HG03097 (cell line): Measurements from ENCODE around the gene SSB.
"Not testable (repeated sequence)": the region's sequence is repeated elsewhere in the genome, so short reads cannot be mapped to it uniquely, and the experiment has no call there.

ENCODE experiments used
- ATAC-seq: cut with Tn5 transposase; IDR thresholded peaks from one replicate; pipeline ENCODE4 v1.9.1; 2021; ENCODE audit not compliant: unreplicated experiment, low FRiP score

SSB gene

DNA sequence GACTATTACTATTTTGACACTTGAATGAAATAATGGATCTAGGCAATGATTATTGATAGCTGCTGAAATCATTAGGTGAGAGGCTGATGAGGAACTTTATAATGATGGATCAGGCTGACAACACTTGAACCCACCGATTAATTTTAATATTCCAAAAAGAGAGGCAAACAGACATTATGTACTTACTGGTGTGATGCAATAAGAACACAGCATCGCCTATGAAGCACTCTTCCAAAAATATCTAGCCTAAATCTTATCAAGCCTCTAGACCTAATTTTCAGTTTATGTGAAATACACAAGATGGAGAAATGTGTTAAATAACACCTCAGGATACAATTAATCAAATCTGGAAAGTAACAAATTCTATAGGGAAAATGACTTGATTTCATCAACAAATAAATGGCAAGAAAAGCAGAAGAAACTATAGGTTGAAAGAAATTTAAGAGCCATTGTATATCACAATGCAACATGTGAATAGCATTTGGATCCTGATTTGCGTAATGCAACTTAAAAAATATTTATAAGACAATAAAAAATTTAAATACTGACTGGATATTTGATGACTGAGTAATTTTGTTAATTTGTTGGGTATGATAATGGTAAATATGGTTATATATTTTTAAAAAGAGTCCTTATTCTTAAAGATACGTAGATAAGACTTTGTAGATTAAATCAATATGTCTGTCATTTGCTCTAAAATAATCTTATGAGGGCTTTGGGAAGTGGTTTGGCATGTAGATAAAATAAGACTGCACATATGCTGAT is 17.2 kb upstream of the SSB start:
- ATAC-seq = no peak

DNA sequence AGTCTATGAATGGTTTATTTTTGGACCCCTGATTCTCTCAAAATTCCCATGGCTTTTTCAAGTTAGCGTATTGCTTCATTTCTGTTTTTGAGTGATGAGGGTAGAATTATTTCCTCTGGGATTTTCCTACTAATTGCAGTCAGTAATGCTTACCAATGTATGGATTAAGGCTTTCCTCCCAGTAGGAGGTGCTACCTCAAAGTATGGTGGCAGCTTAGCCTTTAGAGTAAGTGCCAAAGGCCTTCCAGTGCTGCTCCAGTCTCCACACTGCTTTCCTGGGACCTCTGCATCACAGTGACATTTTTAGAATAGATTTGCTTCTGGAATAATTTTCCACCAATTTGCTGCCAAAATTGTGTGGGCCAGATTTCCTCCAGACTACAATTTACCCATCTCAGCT is 16.2 kb upstream of the SSB start:
- no peak for ATAC-seq

DNA sequence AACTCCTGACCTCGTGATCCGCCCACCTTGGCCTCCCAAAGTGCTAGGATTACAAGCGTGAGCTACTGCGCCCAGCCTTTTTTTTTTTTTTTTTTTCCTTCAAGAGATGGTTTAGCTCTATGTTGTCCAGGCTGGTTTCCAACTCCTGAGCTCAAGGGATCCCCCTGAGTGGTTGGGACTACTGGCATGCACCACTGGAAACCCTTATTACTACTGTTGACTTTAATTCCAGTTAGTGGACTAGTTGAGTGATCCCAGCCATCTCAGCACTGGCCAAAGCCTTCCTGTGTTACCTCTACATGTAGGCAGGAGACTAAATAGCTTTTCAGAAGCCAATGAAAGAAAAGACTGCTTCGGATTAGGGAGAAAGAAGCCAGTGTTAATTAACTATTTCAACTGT is 8.1 kb upstream of the SSB start:
- ATAC-seq = no peak

DNA sequence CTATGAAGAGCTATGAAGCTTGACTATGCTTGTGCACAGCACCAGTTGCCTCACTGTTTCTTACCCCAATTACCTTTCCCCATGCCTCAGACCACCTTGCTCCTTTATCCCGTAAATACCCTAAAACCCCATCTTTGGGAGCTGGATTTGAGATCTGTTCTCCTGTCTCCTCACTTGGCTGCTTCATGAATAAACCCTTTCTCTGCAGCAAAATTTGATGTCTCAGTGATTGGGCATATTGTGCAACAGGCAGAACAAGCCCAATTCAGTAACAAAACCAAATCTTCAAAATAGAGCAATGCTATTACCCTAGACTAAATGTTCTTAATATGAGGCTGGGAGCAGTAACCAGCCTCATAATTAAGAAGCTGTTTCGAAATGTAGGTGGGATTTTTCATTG is 3.5 kb upstream of the SSB start:
- no peak for ATAC-seq

DNA sequence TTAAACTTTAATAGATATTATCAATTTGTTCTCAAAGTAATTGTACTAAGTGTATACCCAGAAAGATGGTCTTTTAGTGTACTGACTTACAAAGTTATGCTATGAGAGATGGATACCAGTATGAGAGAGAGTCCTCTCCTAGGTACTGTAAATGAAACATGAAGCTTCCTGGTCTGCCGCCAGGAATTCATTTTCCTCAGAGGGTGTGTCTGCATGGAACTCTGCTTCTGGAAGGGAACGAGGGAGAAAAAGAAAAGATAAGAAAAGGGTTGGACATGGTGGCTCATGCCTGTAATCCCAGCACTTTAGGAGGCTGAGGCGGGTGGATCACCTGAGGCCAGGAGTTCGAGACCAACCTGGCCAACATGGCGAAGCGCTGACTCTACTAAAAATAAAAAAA is 2.2 kb upstream of the SSB start:
- ATAC-seq = no peak

DNA sequence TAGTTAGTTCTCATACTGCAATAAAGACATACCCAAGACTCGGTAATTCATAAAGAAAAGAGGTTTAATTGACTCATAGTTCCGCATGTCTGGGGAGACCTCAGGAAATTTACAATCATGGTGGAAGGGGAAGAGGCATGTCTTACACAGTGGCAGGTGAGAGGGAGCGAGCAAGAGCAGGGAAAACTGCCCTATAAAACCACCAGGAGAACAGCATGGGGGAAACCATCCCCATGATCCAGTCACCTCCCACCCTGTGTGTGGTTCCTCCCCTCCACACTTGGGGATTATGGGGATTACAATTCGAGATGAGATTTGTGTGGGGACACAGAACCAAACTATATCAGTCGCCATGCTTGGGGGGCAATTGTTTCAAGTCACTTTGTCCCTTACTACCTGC is 1.1 kb upstream of the SSB start:
- ATAC-seq = no peak

DNA sequence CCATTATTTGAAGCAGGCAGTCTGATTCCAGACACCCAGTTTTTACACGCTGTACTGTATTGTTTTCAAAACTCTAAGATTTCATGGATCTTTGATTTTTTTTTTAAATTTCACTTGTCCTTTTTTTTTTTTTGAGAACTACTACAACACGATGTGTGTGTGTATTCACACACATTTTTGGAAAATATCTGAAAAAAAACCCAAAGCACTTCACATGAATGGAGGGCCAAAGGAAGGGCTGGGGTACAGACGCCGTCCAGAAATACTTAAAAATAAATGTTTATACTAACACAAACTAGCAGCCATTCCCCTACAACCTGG is 314 bp upstream of the SSB start:
- ATAC-seq = no peak

DNA sequence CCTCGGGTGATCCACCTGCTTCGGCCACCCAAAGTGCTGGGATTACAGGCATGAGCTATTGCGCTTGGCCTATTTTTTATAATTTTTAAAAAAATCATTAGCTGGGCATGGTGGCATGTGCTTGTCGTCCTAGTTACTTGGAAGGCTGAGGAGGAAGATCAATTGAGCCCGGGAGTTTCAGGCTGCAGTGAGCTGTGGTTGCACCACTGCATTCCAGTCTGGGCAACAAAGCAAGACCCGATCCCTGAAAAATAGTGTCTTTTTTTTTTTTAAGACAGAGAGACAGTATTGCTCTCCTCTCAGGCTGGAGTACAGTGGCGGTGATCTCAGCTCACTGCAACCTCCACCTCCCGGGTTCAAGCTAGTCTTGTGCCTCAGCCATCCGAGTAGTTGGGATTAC is 4.8 kb downstream of the SSB start:
- no peak for ATAC-seq

DNA sequence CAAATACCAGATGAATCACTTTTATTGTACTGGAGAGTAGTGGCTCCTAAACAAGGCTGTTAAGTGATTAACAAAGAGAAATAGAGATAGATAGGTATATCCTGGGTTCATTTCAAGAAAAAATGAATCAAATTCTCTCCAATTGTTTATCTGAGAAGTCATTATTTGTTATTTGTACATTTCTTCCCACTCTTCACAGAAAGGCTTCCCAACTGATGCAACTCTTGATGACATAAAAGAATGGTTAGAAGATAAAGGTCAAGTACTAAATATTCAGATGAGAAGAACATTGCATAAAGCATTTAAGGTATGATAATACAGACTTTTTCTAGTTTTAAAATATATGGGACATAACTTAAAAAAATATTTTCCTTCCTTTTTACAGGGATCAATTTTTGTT is 7.9 kb downstream of the SSB start:
- no peak for ATAC-seq

DNA sequence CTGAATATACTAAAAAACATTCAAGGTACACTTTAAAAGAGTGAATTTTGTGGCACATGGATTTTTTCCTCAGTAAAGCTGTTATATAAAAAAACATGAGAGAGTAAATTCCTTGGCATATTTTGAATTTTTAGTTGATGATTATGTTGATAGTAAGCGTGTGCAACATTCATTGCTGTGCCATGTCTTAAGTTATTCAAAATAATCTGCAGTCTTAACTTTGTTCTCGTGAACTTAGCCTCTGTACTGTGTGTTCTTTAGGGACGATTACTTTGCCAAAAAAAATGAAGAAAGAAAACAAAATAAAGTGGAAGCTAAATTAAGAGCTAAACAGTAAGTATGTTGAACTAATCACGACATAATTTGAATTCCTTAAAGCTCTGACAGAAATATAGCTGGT is 9.6 kb downstream of the SSB start:
- ATAC-seq = no peak

DNA sequence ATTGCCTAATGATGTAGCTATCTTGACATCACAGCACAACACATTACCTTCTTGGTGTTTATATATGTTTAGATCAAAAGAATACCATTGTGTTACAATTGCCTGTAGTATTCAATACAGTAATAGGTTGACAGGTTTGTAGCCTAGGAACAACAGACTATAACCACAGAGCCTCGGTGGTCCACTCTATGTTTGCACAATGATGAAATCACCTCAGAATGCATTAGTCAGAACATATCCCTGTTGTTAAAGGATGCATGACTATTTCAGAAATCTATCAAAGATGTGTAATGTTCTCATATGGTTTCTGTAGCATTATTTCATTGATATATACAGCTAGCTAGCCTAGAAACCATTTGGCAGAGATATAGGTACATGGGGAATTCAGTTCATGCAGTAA is 17.2 kb downstream of the SSB start:
- ATAC-seq = no peak

DNA sequence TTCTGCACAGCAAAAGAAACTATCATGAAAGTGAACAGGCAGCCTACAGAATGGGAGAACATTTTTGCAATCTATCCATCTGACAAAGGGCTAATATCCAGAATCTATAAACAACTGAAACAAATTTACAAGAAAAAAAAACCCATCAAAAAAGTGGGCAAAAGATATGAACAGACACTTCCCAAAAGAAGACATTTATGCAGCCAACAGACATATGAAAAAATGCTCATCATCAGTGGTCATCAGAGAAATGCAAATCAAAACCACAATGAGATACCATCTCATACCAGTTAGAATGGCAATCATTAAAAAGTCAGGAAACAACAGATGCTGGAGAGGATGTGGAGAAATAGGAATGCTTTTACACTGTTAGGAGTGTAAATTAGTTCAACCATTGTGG is 18.3 kb downstream of the SSB start:
- not testable (repeated sequence) for ATAC-seq

DNA sequence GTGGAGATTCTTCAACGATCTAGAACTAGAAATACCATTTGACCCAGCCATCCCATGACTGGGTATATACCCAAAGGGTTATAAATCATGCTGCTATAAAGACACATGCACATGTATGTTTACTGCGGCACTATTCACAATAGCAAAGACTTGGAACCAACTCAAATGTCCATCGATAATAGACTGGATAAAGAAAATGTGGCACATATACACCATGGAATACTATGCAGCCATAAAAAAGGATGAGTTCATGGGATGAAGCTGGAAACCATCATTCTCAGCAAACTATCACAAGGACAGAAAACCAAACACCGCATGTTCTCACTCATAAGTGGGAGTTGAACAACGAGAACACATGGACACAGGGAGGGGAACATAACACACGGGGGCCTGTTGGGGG is 18.7 kb downstream of the SSB start:
- not testable (repeated sequence) for ATAC-seq

DNA sequence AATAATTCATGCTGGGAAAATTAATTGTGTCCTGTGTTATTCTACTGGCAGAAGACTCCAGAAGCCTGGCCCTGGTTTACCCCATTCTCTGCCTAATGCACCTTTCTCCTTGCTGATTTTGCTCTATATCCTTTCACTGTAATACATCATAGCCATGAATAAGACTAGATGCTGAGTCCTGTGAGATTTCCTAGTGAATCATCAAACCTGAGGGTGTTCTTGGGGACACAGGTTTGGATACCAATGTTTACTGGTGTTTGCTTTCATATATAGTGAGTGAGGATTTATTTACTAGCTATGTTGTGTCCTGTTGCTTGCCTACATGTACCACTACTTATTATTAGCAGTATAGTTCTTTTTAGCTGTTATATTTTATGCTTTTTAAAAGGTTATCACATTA is 19.6 kb downstream of the SSB start:
- no peak for ATAC-seq

DNA sequence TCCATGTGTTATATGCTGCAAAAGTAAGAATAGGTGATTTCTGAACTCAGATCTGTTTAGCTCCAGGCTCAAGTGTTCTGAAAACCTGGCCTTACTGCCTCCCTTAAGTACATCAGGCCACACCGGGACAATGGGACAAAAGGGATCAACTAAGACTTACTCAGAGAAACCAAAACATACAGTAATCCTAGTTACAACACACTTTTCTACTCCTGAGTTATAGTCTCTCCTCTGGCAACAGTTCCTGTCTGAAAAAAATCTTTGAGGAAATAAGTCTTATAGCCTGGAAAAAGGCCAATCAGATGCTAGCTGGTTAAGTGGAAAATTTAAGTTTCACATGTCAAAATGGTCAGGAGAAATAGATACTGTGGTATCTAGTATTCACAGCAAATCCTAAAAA is 20.4 kb downstream of the SSB start:
- ATAC-seq = no peak

DNA sequence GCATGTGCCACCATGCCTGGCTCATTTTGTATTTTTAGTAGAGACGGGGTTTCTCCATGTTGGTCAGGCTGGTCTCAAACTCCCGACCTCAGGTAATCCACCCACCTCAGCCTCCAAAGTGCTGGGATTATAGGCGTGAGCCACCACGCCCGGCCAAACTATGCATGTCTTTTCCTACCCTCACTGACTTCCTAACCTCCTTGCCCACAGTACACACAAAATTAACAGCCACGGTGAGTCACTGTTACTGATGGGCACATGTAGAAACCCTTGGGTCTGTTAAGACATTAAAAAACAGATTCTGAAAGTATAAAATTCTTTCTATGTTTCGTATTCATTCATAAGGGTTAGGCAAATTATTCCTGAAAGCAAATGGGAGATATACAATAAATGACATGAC is 21.4 kb downstream of the SSB start:
- ATAC-seq = not testable (repeated sequence)

DNA sequence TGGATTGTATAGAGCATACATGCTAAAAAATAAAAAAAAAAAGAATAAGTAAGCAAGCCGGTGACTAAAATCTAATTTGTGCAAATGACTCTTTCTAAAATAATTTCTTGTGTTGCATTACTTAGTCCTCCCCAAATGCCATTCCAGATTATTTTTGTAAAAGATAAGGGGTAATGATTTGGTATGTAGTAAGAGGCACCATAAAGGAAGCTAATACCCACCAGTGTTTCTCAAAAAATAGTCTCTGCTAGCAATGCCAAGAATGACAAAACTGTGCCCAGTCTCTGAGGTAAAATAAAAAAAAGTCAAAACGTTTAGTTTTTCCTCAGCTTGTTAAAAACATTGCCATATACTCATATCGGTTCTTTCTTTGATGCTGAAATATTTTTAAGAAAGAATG is 23.4 kb downstream of the SSB start:
- no peak for ATAC-seq

DNA sequence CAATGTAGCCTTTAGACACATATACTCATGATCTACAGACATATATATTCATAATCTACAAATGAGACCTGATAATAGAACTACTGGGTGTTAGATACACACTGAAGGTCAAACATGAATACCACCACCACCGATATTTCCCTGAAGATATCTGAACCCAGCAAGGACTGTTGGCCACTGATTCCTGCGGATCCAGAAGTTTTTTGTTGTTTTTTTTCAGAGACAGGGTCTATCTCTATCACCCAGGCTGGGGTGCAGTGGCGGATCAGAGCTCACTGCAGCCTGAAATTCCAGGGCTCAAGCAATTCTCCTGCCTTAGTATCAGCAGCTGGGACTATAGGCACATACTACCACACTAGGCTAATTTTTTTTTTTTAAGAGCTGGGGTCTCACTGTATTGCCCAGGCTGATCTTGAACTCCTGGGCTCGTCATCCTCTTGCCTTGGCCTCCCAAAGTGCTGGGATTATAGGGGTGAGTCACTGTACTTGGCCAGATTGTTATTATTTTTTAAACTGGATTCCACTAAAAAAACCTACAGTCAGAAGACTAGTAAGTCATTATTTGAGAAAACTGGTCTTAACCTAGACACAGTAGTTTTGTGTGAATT is 24.2 kb downstream of the SSB start:
- ATAC-seq = no peak

DNA sequence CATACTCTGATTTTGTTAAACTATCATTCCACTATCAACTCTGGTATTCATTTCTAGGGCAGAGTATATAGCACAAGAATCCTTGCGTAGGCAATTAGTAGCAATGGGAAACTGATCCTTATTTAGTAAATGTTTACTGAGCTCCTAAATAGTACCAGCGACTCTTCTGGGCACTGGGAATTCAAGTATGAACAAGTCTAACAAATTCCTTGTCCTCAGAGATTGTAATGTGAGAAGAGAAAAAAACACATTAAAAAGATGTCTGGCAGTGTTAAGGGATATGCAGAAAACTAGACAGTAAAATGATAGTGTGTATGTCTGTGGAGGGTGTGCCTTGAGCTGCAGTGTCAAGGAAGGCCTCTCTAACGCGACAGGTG is 25.3 kb downstream of the SSB start:
- no peak for ATAC-seq

DNA sequence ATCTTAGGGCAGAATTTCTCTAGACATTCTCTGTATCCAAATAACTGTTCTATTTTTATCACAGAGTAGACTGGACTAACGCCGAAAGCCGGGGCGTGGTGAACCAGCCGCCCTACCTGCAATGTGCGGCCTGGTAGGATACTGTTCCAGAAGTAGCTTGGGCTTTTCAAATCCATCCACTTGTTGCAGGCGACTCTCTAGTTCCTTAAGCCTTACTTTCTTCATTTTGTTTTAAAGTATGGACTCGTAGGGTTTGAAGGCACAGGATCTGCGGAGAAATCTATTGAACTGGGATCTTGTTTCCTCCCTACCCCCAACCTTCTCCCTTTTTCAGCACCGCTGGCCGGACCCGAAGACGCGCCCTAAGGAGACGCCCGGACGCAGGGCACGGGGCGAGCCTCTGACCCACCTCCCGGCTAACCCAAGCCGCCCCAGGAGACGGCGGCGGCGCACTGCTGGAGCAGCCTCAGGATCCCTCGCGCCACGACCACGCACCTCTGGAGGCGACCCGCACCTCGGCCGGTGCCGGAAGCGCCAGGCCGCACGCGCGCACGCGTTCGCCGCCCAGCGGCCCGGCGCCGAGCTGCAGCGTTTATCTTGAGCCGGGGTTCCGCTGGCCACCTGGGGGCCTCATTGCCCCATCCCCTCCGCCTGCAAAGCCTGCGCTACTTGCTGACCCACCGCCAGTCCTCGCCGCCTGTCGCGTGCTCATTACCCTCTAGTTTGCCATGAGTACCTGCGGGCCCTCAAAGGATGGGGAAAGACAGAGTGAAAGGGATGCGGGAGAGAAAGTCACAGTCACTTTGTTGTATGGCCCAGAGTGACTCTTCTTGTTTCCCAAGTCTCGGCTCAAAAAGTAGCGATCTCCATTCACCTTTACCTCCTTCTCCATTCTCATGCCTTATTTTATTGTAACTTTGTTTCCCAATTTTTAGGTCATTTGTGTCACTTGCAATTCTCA is 26.0 kb downstream of the SSB start, which contains the start of gene METTL5:
Gene METTL5, minus strand, starts transcription at position 533 of the 961 bp plus-strand sequence. Its CDS starts 308 bp downstream, at position 225.
- ATAC-seq = peak; percentile 67

DNA sequence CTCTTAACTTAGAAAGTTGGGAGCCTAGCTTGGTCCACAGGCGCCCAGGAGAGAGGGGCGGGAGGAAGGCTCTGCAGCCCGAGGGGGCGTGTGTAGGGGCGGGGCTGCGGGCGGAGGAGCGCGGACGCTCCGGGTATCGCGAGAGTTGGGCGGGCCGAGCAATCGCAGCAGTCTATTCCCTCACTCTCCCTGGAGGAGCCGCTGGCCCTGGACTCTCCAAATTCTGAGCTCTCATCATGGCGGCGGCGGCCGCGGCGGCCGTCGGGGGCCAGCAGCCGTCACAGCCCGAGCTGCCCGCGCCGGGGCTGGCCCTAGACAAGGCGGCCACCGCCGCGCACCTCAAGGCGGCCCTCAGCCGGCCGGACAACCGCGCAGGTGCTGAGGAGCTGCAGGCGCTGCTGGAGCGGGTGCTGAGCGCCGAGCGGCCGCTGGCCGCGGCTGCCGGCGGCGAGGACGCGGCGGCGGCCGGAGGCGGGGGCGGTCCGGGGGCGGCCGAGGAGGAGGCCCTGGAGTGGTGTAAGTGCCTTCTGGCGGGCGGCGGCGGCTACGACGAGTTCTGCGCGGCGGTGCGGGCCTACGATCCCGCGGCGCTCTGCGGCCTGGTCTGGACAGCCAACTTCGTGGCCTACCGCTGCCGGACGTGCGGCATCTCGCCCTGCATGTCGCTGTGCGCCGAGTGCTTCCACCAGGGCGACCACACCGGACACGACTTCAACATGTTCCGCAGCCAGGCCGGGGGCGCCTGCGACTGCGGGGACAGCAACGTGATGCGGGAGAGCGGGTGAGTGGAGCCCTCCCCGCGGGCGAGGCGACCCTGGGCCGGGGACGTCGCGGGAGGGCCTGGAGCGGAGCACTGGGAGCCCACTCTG is 28.8 kb downstream of the SSB start, which contains the start of gene UBR3:
Gene UBR3, plus strand, starts transcription at position 183 of the 869 bp plus-strand sequence. Its CDS starts 54 bp downstream, at position 237.
- ATAC-seq = peak; percentile 79
